GM19397 (cell line): Measurements from ENCODE around the gene GIMD1.
A peak's percentile ranks its signal among the peaks of the same experiment; 100 is the strongest.
"Not testable (repeated sequence)": the region's sequence is repeated elsewhere in the genome, so short reads cannot be mapped to it uniquely, and the experiment has no call there.

ENCODE experiments used
- ATAC-seq: cut with Tn5 transposase; IDR thresholded peaks from one replicate; pipeline ENCODE4 v1.9.1; 2021; ENCODE audit warnings: mild to moderate bottlenecking, moderate library complexity; ENCODE audit not compliant: unreplicated experiment

The GIMD1 gene

DNA sequence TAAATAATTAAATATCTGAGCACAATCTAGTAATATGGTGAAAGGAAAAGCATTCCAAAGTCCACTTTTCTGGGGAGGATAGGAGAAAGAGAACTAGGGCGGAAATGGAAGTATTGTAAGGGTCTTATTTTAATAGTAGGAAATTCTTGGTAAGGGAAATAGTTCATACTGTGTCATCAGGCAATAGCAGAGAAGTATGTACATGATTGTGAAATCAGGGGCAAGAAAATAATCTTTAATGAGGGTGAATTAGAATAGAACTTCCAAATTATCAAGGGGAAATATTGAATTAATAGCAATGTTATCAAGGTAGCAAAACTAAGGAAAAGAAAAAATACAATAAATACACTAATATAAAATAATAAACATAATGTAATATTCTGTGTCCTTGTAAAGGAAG, 14.8 kb downstream of the GIMD1 start:
- no peak for ATAC-seq

DNA sequence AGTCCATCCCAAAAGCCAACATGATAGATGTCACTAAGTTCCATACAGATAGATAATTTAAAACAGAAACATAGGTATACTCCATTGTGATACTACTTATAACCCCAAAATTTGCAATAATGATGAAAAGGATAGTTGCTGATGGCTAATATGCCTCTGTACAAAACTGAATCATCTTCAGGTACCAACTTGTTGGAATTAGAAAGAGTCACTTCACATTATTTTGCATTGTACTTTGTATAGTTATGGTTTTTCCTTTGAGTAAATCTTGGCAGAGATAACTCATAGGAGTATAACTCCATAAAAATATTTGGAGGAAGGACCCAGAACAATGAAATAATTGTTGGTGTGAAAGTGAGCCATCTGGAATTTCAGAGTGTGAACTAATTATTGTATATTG, 17.6 kb downstream of the GIMD1 start:
- no peak for ATAC-seq

DNA sequence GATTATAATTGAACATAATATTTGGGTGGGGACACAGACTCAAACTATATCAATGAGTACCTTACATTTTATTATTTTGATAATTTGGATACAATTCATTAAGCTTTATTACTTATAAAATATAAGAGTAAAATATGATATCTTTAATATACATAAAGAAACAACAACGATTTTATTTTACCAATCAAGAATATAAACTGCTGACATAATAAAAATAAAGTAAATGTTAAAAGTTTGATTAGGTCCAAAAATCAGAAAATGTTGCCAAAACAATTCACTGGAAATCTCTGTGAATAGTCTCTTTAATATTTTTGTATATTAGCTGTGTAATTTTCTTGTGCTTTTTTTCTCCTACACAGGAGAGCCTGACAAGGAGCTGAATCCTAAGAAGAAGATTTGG, 21.4 kb downstream of the GIMD1 start:
- no peak for ATAC-seq

- no peak for ATAC-seq
Measured at GRCh38 chr4:106344647-106344970, 24.0 kb downstream of the GIMD1 start.

DNA sequence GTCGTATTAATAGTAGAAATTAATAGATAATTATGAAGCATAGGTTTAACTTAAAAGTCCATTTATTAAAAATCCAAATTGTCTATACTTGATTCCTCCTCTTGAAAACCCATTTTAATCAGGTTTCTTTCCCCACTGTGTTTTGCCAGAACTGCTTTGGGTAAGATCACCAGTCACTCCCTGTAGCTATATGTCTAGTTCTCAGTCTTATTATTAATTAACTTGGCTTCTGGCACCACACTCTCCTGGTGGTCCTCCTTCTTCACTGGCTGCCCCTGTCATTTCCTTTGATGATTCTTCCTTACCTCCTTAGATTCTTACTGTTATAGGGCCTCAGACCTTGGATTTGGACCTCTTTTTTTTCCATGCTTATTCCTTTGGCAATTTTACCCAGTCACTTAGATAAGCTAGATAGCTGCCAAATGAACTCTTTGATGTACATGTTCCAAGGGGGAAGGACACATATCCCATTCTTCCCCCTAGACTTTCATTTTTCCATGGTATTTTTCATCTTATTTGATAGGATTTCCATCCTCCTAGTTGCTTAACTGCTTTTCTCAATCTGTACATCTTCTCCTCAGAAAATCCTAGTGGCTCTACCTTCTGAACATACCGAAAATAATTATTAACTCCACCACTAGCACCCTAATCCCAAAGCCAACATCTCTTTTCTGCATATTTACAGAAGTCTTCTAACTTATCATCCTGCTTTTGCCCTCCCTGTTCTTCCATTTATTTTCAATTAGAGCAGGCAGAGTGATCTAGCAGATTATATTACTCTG, 24.5 kb downstream of the GIMD1 start:
- no peak for ATAC-seq

DNA sequence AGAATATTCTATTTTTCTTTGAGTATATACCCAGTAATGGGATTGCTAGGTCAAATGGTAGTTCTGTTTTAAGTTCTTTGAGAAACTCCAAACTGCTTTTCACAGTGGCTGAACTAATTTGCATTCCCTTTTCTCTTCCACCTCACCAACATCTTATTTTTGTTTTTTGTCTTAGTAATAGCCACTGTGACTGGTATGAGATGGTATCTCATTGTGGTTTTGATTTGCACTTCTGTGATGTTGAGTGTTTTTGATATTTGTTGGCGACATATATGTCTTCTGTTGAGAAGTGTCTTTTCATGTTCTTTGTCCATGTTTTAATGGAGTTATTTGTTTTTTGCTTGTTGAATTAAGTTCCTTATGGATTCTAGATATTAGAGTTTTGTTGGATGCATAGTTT, 27.8 kb downstream of the GIMD1 start:
- no peak for ATAC-seq

GRCh38 chr4:106339431-106339830, 29.1 kb downstream of the GIMD1 start:
- no peak for ATAC-seq

GRCh38 chr4:106338671-106339070, 29.9 kb downstream of the GIMD1 start:
- no peak for ATAC-seq

GRCh38 chr4:106337916-106338315, 30.7 kb downstream of the GIMD1 start:
- ATAC-seq, result no peak

GRCh38 chr4:106336618-106337017, 32.0 kb downstream of the GIMD1 start:
- ATAC-seq, result no peak

DNA sequence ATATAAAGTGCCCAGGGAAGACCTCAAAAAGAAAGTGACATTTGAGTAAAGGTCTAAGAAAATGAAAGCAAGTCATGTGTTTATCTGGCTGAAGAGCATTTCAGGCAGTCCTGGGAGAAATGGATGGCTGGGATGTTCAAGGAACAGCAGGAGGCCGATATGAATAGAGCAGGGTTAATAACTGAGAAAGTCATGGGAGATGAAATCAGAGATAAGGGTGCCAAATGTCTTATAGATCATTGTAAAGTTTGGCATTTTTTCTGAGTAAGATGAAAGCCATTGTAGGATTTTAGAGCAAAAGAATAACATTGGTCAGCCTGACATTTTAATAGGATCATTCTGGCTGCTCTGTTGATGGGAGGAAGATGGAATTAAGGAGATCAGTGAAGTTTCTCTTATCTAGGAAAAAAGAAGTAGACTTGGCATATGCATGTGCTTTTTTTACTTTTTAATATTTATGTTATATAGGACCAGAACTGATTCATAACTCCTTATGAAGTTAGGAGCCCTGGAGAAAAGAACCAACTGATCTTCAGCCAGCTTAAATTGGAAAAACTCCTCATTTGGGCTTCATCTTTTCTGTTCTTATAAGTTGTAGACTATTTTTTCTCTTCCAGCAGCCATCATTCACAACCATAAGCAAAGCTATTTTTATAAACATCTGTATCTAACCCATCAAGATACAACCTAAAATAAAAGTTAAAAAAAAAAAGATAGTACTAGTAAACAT, 33.7 kb downstream of the GIMD1 start:
- ATAC-seq, result no peak

DNA sequence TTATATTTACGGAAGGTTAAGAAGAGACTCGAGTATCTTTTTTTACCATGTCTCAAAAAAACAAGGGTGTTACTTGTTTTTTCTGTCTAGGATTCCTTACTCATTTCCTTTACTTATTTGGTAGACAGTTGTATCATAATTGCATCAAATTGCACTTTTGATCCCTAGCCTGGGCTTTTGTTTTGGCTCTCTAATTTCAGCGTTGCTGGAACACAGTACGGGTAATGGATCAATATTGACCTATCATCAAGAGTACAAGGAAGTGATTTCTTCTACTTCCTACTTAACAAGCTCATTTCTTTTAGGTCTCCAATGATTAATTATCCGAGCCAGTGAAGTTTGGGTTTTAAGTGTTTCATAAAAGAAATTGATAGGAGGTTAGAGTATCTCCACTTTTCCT, 35.4 kb downstream of the GIMD1 start:
- ATAC-seq, result no peak

GRCh38 chr4:106329041-106329618, 39.4 kb downstream of the GIMD1 start:
- peak; percentile 80 for ATAC-seq

DNA sequence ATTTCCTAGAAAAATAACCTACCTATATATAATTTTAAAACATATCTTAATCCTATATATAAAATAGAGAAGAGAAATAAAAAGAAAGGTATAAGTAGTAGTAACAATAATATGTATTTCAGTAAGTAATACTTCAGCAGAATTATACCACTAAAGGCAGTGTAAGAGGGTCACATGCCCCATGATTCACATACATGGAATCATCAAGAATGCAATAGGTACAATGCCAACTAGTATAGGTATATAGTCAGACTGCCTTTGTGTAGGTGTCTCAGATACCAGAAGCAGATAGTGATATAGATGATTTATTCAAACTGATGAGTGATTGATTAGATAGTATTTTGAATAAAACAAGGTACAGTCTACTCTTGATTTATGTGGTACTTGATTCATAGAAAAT, 42.8 kb downstream of the GIMD1 start:
- ATAC-seq, result no peak

GRCh38 chr4:106323119-106323518, 45.5 kb downstream of the GIMD1 start:
- ATAC-seq, result no peak

- ATAC-seq, result not testable (repeated sequence)
Measured at GRCh38 chr4:106321814-106322213, 46.8 kb downstream of the GIMD1 start.

GRCh38 chr4:106321168-106321567, 47.4 kb downstream of the GIMD1 start:
- not testable (repeated sequence) for ATAC-seq

GRCh38 chr4:106320235-106320634, 48.3 kb downstream of the GIMD1 start:
- ATAC-seq, result no peak

DNA sequence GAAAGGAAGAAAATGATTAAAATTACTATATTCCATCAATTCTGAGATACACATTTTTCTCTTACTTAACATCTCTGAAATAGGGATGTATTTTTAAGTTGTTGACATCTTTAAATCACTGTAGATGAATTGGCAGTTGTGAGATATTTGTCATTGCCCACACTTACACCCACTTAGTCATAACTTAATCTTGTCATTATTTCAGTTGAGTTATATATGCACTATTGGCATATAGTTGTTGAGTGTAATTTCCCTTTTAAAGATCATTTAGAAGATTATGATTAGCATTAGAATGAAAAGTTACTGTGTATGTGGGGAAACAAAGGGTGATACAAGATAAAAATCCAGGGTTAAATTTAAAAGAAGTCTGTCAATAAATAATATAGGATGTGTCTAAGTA, 50.1 kb downstream of the GIMD1 start:
- ATAC-seq, result no peak

DNA sequence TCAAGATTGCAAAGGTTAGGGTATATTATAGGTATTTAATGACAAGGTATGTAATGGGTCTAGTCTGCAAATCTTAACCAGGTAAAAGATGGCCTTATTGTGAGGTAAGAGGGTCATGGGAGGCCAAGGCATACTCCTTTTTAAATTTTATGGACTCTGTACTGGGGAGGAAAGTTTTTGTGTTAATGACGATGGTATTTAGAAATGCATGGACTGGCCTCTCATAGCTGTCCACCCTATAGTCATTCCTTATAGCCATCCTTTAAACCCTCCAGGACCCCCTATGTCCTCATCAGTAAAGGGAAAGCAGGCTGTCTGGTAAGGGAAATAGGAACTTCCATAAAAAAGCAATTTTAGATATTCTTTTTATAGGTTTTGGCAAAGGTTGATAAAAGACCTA, 50.8 kb downstream of the GIMD1 start:
- no peak for ATAC-seq

DNA sequence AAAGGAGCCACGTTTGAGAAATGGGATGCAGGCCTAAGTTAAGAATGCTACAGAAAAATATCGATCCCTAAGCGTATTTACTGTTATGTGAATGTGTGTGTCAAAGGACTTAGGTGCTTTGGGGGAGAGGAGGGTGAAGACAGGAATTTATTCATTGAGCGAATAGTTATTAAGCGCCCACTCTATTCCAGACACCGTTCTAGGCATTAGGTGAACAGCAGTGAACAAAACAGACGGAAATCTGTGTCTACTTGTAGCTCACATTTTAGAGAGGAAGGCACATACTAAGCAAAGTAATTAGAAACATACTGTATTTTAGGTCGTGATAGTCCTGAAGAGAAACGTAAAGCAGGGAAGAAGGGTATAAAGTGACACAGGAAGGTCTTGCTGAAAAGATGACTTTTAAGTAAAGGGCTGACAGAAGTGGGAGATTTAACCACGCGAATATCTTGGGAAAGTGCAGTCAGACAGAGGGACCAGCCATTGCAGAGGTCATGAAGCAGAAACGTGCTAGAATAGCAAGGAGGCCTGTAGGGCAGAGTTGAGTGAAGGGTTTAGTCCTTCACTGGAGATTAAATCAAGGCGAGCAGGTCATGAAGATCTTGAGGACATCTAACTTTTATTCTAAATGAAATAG, 51.7 kb downstream of the GIMD1 start:
- ATAC-seq, result peak; percentile 1
